ENCODE measurements around the gene MAFG. TPM values are rescaled to one million over a fixed set of nuclear protein-coding genes. Genes with fewer than 3 reads are reported as not detected.
"Not testable (repeated sequence)": the region's sequence is repeated elsewhere in the genome, so short reads cannot be mapped to it uniquely, and the experiment has no call there.

Gene MAFG
- total RNA-seq, 1 experiment from 2014 or later: 8.7 TPM

GRCh38 chr17:81958633-81959342 lies 31.3 kb upstream of the MAFG start:
- no peak for DNase-seq (ENCODE audit: low spot score)

DNA sequence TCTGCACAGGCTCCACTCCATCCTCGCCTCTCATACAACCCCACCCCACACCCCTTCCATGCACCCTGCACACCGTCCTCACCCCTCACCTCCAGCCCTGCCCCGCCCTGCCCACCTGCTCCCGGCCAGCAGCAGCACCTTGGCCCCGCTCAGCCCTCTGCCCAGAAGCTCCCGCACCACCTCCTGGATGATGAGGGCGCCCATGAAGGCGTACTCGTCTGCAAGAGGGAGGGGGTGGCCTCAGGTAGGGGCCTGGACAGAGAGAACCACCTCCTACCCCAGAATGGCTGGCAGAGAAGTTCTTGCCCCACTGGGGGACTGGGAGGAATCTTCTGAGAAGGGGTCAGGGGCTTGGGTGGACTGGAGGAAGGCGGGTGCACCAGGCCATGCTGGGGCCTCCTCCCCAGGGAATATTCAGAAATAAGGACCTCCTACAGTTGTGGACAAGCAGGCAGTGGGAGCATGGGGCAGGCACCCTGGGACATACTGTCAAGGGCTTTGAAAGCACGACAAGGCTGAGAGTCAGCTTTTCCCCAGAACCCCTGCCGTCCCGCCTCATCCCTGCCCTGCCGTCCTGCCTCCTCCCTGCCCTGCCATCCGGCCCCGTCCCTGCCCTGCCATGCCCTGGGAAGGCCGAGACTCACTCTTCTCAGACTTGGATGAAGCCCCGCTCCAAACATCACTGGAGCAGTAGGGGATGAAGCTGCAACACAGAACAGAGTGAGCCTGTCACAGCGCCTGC lies 30.3 kb upstream of the MAFG start:
- no peak for DNase-seq (ENCODE audit: low spot score)

DNA sequence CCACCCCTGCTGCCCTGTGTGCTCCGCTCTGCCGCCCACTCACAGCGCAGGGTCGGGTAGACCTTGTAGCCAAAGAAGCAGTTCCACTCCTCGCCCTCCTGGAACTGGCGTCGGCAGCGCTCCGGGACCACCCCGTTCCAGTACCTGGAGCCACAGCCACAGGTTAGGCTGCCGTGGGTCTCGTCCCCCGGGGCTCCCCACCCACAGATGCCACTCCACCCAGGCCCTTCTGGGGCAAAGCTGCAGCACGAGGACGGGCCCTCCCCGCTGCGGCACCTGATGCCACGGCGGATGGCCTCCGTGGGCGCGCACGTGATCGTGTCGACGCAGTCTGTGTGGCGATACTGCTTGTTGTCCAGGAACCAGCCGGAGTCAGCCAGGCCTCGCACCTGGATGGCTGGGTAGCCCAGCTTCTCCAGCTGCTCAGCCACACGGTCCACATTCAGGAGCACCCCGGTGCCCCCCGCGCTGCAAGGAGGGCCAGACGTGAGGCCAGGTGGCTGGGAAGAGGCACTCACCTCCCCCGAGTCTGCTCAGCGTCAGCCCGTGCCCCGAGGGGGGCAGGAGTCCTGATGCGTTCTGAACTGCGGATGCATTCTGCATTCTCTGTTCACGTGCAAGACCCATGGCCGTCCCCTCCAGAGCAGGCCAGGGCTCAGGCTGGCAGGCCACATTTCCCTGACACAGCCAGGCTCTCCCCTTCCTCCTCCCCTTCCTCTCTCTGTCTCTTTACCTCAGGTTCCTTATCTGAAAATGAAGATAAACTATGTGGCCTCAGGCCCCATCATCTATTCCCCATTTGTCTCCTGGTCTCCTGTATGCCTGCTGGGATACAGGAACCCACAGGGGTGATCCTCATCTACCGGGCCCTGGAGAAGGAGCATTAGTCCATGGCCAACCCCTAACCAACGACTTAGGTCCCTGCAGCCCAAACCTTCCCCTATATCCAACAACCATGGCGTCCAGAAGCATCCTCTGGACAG lies 29.4 kb upstream of the MAFG start:
- DNase-seq (ENCODE audit: low spot score): no peak

- DNase-seq (ENCODE audit: low spot score): no peak
These were observed 28.4 kb upstream of the MAFG start for GRCh38 chr17:81955756-81956544.

DNA sequence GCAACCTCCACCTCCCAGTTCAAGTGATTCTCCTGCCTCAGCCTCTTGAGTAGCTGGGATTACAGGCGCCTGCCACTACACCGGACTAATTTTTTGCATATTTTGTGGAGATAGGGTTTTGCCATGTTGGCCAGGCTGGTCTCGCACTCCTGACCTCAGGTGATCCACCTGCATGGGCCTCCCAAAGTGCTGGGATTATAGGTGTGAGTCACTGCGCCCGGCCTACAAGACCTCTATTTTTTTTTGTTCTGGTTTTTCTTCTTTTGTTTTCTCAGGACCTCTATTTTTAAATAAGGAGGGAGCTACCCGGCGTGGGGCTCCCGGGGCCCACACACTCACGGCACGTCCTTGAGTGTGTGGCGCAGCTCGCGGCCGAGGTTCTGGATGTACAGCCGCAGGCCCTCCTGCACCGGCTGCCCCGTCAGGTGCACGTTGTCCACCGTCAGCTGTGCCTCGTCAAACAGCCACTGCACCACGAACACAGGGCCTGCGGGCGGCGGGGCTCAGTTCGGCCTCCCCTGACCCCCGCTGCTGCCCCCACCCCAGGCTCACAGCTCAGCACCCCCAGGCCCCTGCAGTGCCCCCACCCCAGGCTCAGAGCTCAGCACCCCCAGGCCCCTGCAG lies 27.6 kb upstream of the MAFG start:
- no peak for DNase-seq (ENCODE audit: low spot score)

- no peak for DNase-seq (ENCODE audit: low spot score)
These were observed 26.9 kb upstream of the MAFG start for GRCh38 chr17:81954131-81955057.

DNA sequence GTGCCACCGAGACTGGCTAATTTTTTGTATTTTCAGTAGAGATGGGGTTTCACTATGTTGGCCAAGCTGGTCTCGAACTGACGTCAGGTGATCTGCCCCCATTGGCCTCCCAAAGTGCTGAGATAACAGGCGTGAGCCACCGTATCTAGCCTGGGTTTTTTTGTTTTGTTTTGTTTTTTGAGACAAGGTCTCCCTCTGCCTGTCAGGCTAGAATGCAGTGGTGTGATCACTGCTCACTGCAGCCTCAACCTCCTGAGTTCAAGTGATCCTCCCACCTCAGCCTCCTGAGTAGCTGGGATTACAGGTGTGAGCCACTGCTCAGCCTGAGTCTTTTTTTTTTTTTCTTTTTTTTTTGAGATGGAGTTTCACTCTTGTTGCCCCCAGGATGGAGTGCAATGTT lies 25.9 kb upstream of the MAFG start:
- DNase-seq (ENCODE audit: low spot score): not testable (repeated sequence)

GRCh38 chr17:81952792-81953228 lies 25.3 kb upstream of the MAFG start:
- no peak for DNase-seq (ENCODE audit: low spot score)

- DNase-seq (ENCODE audit: low spot score): no peak
These were observed 24.5 kb upstream of the MAFG start for GRCh38 chr17:81951785-81952684.

DNA sequence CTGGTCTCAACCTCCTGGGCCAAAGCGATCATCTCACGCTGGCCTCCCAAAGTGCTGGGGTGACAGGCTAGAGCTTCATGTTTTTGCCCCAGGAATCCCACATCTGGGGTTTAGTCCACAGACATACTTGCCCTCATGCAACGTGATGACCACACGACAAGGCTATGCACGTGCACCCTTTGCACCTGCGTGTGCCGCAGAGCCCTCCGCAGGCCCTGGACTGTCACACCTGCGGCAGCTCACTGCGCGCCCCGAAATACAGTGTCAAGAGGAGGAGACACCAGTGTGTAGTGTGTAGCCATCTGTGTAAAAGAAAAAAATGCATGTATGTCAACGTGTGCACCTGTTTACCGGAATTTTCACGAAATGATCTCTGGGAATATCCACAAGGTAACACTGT lies 23.0 kb upstream of the MAFG start:
- no peak for DNase-seq (ENCODE audit: low spot score)

DNA sequence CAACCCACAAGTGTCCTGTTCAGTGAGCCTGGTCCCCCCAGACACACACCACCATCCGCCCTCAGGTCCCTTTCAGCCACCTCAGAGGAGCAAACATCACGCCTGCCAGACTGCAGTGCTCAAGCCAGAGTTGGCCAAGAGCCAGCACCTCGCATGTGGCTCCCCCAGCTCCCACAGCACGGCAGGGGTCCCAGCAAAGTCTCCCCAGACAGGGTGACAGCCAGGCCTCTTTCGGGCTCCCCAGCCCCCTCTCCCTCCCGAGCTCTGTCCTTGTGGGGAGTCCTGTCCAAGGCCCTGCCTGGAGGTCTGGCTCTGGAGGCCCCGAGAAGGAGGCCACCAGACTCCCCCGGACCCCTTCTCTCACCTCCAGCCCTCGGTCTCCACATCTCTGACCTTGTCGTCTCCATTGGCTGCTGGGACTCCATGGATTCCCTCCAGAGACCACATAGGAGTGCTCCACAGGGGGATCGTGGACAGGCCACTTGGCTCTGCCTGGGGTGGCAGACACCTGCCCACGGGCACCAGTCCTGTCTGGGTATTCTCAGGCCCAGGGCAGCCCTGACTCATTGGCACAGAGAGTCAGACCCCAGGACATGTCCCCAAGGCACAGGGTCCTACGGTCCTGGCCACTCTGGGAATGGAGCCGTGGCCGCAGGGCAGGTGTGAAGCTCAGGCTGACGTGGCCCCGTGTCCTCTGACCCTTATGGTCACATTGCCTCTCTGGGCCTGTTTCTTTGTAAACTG lies 21.3 kb upstream of the MAFG start:
- DNase-seq (ENCODE audit: low spot score): no peak

DNA sequence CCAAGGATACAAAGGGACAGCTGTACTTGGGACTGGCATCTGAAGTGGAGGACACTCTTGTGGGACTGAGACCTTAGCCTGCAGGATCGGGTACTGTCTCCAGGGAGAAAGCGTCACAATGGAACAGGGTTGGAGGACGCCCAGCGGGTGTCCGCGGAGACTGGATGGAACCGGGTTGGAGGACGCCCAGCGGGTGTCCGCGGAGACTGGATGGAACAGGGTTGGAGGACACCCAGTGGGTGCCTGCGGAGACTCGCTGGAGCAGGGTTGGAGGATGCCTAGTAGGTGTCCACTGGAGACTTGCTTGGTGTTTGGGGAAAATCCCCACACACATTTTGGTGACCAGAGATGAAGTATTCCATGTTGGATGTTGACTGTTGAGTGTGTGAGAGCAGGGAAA lies 19.7 kb upstream of the MAFG start, which contains the start of gene MYADML2:
Gene MYADML2 (minus strand): TSS at position 45 of the 400 bp plus-strand sequence. CDS start 5,492 bp downstream, outside the sequence.
- DNase-seq (ENCODE audit: low spot score): no peak

- no peak for DNase-seq (ENCODE audit: low spot score)
These were observed 17.3 kb upstream of the MAFG start for GRCh38 chr17:81944858-81945257.

DNA sequence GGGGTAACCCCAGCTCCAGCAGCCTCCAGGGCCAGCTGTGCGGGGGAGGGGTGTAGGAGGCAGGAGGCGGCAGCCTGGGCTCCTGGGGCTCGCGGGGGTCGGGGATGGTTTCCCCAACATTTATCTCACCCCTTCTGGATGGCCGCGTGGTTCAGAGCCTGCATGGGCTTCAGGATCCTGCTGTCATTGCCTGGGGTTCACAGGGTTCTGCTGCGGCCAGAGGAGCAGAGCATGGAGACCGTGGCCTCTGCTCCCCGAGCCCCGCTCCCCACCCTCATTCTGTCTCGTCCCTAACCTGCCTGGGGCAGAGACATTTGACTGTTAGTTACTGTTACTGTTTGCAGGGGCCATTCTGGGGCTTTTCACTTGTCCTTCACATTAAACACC lies 14.6 kb upstream of the MAFG start:
- no peak for DNase-seq (ENCODE audit: low spot score)

GRCh38 chr17:81941484-81942166 lies 14.1 kb upstream of the MAFG start:
- no peak for DNase-seq (ENCODE audit: low spot score)

- no peak for DNase-seq (ENCODE audit: low spot score)
These were observed 13.3 kb upstream of the MAFG start for GRCh38 chr17:81940538-81941483.
